ENCODE results near the gene DDX24.
"Not testable (repeated sequence)": the region's sequence is repeated elsewhere in the genome, so short reads cannot be mapped to it uniquely, and the experiment has no call there.

Gene DDX24

GRCh38 chr14:94087891-94088290 lies 6.9 kb upstream of the DDX24 start:
- DNase-seq = no peak

GRCh38 chr14:94081386-94081820 lies 401 bp upstream of the DDX24 start:
- DNase-seq = no peak

GRCh38 chr14:94079891-94080620 lies 946 bp downstream of the DDX24 start:
- DNase-seq = peak in 2 of 51 donors; percentile 25 to 66

GRCh38 chr14:94077823-94078222 lies 3.2 kb downstream of the DDX24 start:
- DNase-seq = no peak

- no peak for DNase-seq
Measured at GRCh38 chr14:94077111-94077821, 3.7 kb downstream of the DDX24 start.

- no peak for DNase-seq
Measured at GRCh38 chr14:94075008-94075407, 6.0 kb downstream of the DDX24 start.

- no peak for DNase-seq
Measured at GRCh38 chr14:94074534-94074933, 6.5 kb downstream of the DDX24 start.

GRCh38 chr14:94072076-94072475 lies 8.9 kb downstream of the DDX24 start:
- DNase-seq = not testable (repeated sequence)

GRCh38 chr14:94066089-94066676 lies 14.8 kb downstream of the DDX24 start:
- DNase-seq = no peak

GRCh38 chr14:94062344-94062940 lies 18.6 kb downstream of the DDX24 start:
- DNase-seq = no peak

- DNase-seq = no peak
Measured at GRCh38 chr14:94059998-94060397, 21.0 kb downstream of the DDX24 start.

GRCh38 chr14:94058674-94059138 lies 22.3 kb downstream of the DDX24 start:
- DNase-seq = peak in 1 of 51 donors; percentile 18

- DNase-seq = no peak
Measured at GRCh38 chr14:94058128-94058673, 22.8 kb downstream of the DDX24 start.

- no peak for DNase-seq
Measured at GRCh38 chr14:94056579-94057308, 24.3 kb downstream of the DDX24 start.

- no peak for DNase-seq
Measured at GRCh38 chr14:94054936-94055335, 26.1 kb downstream of the DDX24 start.

GRCh38 chr14:94054401-94054800 lies 26.6 kb downstream of the DDX24 start:
- no peak for DNase-seq

- no peak for DNase-seq
Measured at GRCh38 chr14:94052662-94053061, 28.3 kb downstream of the DDX24 start.

- DNase-seq = no peak
Measured at GRCh38 chr14:94052199-94052598, 28.8 kb downstream of the DDX24 start.

GRCh38 chr14:94051779-94052178 lies 29.2 kb downstream of the DDX24 start:
- DNase-seq = no peak

GRCh38 chr14:94051115-94051514 lies 29.9 kb downstream of the DDX24 start:
- DNase-seq = peak in 38 of 51 donors; percentile 18 to 83 (median 61)

Measured in hypothalamus (tissue), 51 donors.